Tibial artery (tissue), 4 donors: Measurements from ENCODE around the gene STRADB.

Source experiments
- DNase-seq, 2 donors: peaks; one replicate each; pipeline ENCODE4 v3.0.0-alpha.2; 2019
- H3K27ac ChIP-seq, 2 donors: fragments of 200-600 bp; sonication (generic) in 1 of 2; 1 replicate in 1 of 2; 2 replicates in 1 of 2; pipeline ENCODE4 v1.5.1; 2018 to 2019; ENCODE audit warnings: mild to moderate bottlenecking in 1 of 2
- H3K27me3 ChIP-seq, 2 donors: fragments of 200-600 bp; sonication (generic) in 1 of 2; one replicate each; pipeline versions ENCODE4 v1.5.1 to v1.6.0; 2016 to 2019
- H3K36me3 ChIP-seq, 3 donors: fragments of 200-600 bp; sonication (generic) in 2 of 3; one replicate each; pipeline ENCODE4 v1.5.1; 2016 to 2019; ENCODE audit warnings: mild to moderate bottlenecking in 2 of 3
- H3K4me1 ChIP-seq, 4 donors: fragments of 200-600 bp; sonication (generic) in 2 of 4; 1 replicate in 3 of 4; 2 replicates in 1 of 4; pipeline ENCODE4 v1.5.1; 2016 to 2019
- H3K4me3 ChIP-seq, 2 donors: fragments of 200-600 bp; sonication (generic) in 1 of 2; 1 replicate in 1 of 2; 2 replicates in 1 of 2; pipeline ENCODE4 v1.5.1; 2018 to 2019; ENCODE audit warnings: mild to moderate bottlenecking in 2 of 2
- H3K9me3 ChIP-seq, 3 donors: fragments of 200-600 bp; sonication (generic) in 1 of 3; one replicate each; pipeline ENCODE4 v1.5.1; 2016 to 2019
- intact Hi-C: fragments of 100-400 bp; cut with DNase I; formaldehyde crosslinking; loops from one replicate; pipeline ENCODE4 v1.15.0; 2023; ENCODE audit warnings: low total_unique reads
- TF ChIP-seq, protein P1 (sequence below), 2 experiments: fragments of 200-600 bp in 1 of 2; fragments of 450-650 bp in 1 of 2; IDR thresholded peaks; one replicate each; pipeline ENCODE4 v1.5.1; 2017 to 2019; ENCODE audit warnings: antibody characterized with exemption in 2 of 2, mild to moderate bottlenecking in 1 of 2, moderate library complexity in 1 of 2

The STRADB gene

DNA sequence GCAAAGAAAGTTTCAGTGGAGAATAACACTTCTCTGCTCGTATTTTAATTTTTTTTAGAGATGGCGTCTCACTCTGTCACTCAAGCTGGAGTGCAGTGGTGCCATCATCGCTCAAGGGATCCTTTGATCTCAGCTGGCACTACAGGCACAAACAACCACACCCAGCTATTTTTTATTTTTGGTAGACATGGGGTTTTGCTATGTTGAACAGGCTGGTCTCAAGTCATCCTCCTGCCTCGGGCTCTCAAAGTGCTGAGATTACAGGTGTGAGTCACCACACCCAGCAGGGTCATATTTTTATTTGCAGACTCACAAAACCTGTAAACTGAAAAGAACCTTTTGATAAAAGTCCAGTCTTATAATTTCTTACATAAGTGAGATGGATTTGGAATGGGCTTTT, 2.8 kb upstream of the STRADB start:
- Histone ChIP-seq H3K27ac (no peak overlapping the region), H3K4me3 (no peak overlapping the region), H3K27me3 (no peaks in the 10 kb centered on the region), H3K9me3 (no peaks in the 10 kb centered on the region), H3K36me3 (no peaks in the 10 kb centered on the region), H3K4me1 (peaks cover 0 to 47% (median 15%) of the 10 kb centered on the region in 4 donors)
- TF ChIP-seq, protein P1, sequence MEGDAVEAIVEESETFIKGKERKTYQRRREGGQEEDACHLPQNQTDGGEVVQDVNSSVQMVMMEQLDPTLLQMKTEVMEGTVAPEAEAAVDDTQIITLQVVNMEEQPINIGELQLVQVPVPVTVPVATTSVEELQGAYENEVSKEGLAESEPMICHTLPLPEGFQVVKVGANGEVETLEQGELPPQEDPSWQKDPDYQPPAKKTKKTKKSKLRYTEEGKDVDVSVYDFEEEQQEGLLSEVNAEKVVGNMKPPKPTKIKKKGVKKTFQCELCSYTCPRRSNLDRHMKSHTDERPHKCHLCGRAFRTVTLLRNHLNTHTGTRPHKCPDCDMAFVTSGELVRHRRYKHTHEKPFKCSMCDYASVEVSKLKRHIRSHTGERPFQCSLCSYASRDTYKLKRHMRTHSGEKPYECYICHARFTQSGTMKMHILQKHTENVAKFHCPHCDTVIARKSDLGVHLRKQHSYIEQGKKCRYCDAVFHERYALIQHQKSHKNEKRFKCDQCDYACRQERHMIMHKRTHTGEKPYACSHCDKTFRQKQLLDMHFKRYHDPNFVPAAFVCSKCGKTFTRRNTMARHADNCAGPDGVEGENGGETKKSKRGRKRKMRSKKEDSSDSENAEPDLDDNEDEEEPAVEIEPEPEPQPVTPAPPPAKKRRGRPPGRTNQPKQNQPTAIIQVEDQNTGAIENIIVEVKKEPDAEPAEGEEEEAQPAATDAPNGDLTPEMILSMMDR (IDR thresholded peaks at IDR 0.05), result no peak
- intact Hi-C loops, result no loop called here
- DNase-seq, result no peak

- no peak for DNase-seq
- intact Hi-C loops, result no loop called here
These were observed 617 bp upstream of the STRADB start for GRCh38 chr2:201450954-201451291.

DNA sequence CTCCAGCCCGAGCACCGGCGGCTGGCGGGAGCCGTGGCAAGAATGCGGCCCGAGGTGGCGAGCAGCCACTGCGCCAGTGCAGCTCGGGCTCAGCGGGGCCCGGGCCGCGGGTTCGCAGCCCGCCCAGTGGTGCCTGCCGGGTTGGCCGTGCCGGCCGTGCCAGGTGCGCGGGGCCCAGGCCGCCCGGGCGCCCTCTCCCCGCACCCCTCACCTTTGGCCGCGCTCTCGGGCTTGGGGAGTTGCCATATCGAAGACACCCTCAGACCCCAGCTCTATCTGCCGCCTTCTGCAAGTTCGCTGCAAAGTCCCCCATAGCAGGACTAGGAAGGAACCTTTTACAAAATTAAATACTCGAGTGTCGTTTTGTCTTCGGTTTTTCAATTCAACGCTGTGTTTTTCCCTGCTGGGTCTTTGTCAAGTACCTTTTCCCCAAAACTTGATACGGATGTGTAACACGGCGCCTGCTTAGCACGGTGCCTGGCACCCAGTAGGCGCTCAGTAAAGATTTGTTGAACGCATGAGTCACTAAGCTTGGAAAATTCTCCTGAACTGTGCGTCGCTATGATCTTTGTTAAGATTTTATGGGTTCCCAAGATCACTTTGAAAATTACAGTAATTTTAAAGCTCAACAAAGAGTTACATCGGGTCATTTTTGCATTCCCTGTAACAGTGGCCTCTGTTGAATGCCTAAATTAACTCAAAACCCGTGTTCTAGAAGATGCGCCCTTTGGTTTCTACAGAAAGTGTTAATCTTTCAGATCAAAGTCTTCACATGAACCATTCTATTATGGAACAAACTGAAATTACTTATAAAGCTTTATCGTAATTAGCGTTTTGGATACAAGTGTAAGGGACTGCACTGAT, 750 bp downstream of the STRADB start:
- no peak for DNase-seq
- H3K9me3 ChIP-seq, result no peaks in the 10 kb centered on the region
- peak overlapping the region; percentile 83 to 95 for H3K27ac ChIP-seq
- H3K4me1 ChIP-seq, result peaks cover 0 to 36% (median 13%) of the 10 kb centered on the region in 4 donors
- H3K36me3 ChIP-seq, result peaks cover 0 to 5% (median 0%) of the 10 kb centered on the region in 3 donors
- H3K27me3 ChIP-seq, result no peaks in the 10 kb centered on the region
- intact Hi-C loops, result no loop called here
- peak overlapping the region; percentile 70 to 88 for H3K4me3 ChIP-seq
- TF ChIP-seq, protein P1 (IDR thresholded peaks at IDR 0.05), result no peak

More at GRCh38 chr2:201450954-201451291, 617 bp upstream of the STRADB start:
- Histone ChIP-seq H3K9me3 (no peaks in the 10 kb centered on the region), H3K4me1 (peaks cover 0 to 47% (median 15%) of the 10 kb centered on the region in 4 donors), H3K27me3 (no peaks in the 10 kb centered on the region), H3K36me3 (peaks cover 0 to 5% (median 0%) of the 10 kb centered on the region in 3 donors), H3K4me3 (peak overlapping the region; percentile 70 to 88), H3K27ac (peak overlapping the region; percentile 83 to 95)
- TF ChIP-seq, protein P1 (IDR thresholded peaks at IDR 0.05), result no peak

- Histone ChIP-seq H3K27ac (no peak overlapping the region), H3K4me1 (peaks cover 0 to 28% (median 13%) of the 10 kb centered on the region in 4 donors), H3K4me3 (no peak overlapping the region), H3K9me3 (no peaks in the 10 kb centered on the region), H3K36me3 (peaks cover 0 to 5% (median 0%) of the 10 kb centered on the region in 3 donors), H3K27me3 (no peaks in the 10 kb centered on the region)
- no peak for DNase-seq
- intact Hi-C loops, result no loop called here
- TF ChIP-seq, protein P1 (IDR thresholded peaks at IDR 0.05), result no peak
These were observed 1.5 kb downstream of the STRADB start for GRCh38 chr2:201452922-201453643.

DNA sequence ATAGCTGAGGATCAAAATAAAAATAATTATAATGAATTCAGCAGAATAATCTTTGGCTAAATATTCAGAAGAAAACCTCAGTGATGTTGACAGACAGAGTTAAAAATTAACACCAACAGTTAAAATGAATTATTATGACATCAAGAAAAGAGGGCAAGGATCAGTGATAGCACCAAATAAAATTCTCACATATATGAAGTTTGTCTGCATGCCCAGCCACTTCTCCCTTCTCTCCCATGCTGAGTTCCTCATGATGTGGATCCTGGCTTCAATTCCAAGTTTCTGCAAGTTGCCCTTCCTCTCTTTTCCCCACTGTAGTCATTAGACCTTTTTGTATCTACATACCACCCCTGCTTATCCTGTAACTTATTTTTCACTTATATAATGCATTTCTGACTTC, 6.8 kb downstream of the STRADB start:
- Histone ChIP-seq H3K27me3 (no peaks in the 10 kb centered on the region), H3K36me3 (peaks cover 39 to 48% (median 46%) of the 10 kb centered on the region in 3 donors), H3K27ac (no peak overlapping the region), H3K9me3 (no peaks in the 10 kb centered on the region), H3K4me1 (peaks cover 0 to 1% (median 0%) of the 10 kb centered on the region in 4 donors), H3K4me3 (no peak overlapping the region)
- no peak for DNase-seq
- intact Hi-C loops, result no loop called here
- TF ChIP-seq, protein P1 (IDR thresholded peaks at IDR 0.05), result no peak
